Activated B cell treated with CpG ODN at 0.5 μM for 24 hours (primary cell): ENCODE results near the gene DBI. TPM values are rescaled to one million over a fixed set of nuclear protein-coding genes. Genes with fewer than 3 reads are reported as not detected.
A peak's percentile ranks its signal among the peaks of the same experiment; 100 is the strongest.

Experiments
- ATAC-seq: fragments of 200-7000 bp; cut with Tn5 transposase; one replicate; pipeline ENCODE4 v1.10.0; 2021; ENCODE audit warnings: low read depth, mild to moderate bottlenecking, moderate library complexity
- CTCF ChIA-PET: fragments of 350-600 bp; sonication (Branson Sonifier 250); formaldehyde crosslinking; loops from one replicate; lab custom pipeline; 2021; ENCODE audit warnings: antibody characterized with exemption; lab: Charles Lee
- POLR2A ChIA-PET: fragments of 350-600 bp; sonication (Branson Sonifier 250); formaldehyde crosslinking; loops from one replicate; lab custom pipeline; 2021; ENCODE audit warnings: antibody characterized with exemption; lab: Charles Lee
- DNase-seq: peaks from one replicate; pipeline ENCODE4 v3.0.0; 2022
- H3K27ac Mint-ChIP-seq: one replicate; pipeline ENCODE4 v1.8.0; 2020; ENCODE audit warnings: mixed read lengths
- H3K27me3 Mint-ChIP-seq: one replicate; pipeline ENCODE4 v1.8.0; 2021; ENCODE audit warnings: mixed read lengths
- H3K36me3 Mint-ChIP-seq: one replicate; pipeline ENCODE4 v1.8.0; 2021; ENCODE audit warnings: low read depth, mixed read lengths
- H3K4me1 Mint-ChIP-seq: one replicate; pipeline ENCODE4 v1.8.0; 2021; ENCODE audit warnings: mixed read lengths
- H3K4me3 Mint-ChIP-seq: one replicate; pipeline ENCODE4 v1.8.0; 2020; ENCODE audit warnings: mild to moderate bottlenecking, mixed read lengths
- H3K9me3 Mint-ChIP-seq: one replicate; pipeline ENCODE4 v1.8.0; 2020; ENCODE audit warnings: mixed read lengths
- intact Hi-C: fragments of 100-400 bp; cut with micrococcal nuclease; formaldehyde crosslinking; loops from one replicate; pipeline ENCODE4 v1.15.1; 2024
- total RNA-seq: library from RNA; stranded (reverse); gene quantifications from 2 replicates; pipeline ENCODE4 v1.2.3, GENCODE V29; 2022
- TF ChIP-seq, protein P1 (sequence below): fragments of 200-600 bp; IDR thresholded peaks from one replicate; pipeline ENCODE4 v1.8.0; 2022; ENCODE audit warnings: antibody characterized with exemption, mild to moderate bottlenecking

The DBI gene
- total RNA-seq, 1 donor from 2014 or later: 112 TPM

DNA sequence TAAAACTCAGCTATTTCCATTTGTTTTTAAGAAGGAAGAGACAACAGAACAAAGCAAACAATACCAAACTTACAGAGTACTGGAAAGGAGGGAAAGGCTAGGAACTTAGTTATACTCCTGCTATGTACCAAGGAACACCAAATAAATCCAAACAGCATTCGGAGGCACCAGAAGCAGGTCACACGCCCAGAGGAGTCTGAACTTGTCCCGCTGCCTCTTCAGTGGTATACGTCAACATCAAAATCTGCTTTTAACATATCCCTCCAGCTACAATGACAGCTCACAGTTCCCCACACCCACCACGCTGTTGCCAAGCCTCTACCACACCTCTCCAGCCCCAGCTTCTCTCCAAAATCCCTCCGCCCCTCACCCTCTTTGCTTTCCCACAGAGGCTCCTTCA, 17.5 kb upstream of the DBI start:
- CTCF ChIA-PET: interaction anchor here (1.3 kb wide), 1 partner anchor 9 kb away, joined by 3 read pairs; no protein-coding TSS in a partner anchor

DNA sequence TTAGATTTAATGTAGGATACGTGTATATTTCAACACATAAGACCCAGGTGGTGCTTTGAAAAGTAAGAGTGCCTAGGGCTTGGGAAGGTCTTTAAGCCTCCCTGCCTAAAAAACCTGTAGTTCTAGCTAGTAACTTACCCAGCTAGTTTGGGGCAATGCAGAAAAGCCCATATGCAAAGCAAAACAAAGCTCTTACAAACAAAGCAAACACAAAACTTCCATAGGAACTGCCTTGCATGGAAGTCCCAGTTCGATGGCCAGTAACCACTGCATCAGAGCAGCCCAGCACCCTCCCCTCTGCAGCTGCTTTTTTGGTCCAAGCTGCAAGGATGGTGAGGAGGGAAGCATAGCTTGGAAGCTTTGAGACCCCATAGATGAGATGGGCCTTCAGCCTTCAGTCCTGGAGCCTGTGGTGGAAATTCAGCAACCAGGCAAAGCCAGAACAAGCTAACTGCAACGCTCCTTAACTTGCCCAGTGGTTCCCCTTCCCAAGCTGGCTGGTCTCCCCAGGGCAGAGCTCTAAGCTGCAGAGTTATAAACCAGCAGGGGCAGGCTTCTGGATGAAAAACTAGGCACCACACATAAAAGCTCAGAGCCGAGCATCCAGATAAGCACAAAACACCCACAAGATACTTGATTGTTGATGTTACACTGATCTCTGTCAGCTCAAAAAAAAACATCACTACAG, 16.3 kb upstream of the DBI start:
- Mint-ChIP-seq H3K27me3 (no peaks in the 10 kb centered on the region), H3K27ac (no peak overlapping the region), H3K4me3 (no peak overlapping the region), H3K9me3 (peaks cover 6% of the 10 kb centered on the region), H3K4me1 (peaks cover 32% of the 10 kb centered on the region), H3K36me3 (no peaks in the 10 kb centered on the region)
- TF ChIP-seq, protein P1, sequence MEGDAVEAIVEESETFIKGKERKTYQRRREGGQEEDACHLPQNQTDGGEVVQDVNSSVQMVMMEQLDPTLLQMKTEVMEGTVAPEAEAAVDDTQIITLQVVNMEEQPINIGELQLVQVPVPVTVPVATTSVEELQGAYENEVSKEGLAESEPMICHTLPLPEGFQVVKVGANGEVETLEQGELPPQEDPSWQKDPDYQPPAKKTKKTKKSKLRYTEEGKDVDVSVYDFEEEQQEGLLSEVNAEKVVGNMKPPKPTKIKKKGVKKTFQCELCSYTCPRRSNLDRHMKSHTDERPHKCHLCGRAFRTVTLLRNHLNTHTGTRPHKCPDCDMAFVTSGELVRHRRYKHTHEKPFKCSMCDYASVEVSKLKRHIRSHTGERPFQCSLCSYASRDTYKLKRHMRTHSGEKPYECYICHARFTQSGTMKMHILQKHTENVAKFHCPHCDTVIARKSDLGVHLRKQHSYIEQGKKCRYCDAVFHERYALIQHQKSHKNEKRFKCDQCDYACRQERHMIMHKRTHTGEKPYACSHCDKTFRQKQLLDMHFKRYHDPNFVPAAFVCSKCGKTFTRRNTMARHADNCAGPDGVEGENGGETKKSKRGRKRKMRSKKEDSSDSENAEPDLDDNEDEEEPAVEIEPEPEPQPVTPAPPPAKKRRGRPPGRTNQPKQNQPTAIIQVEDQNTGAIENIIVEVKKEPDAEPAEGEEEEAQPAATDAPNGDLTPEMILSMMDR: no peak
- intact Hi-C loops: no loop called here
- ChIA-PET POLR2A (interaction anchor here (1.1 kb wide), 1 partner anchor 16 kb away, joined by 4 read pairs; the partner anchor contains the start of genes C2orf76 and DBI), CTCF (interaction anchor here (1.3 kb wide), 1 partner anchor 11 kb away, joined by 3 read pairs; no protein-coding TSS in a partner anchor)
- DNase-seq (no peak), ATAC-seq (no peak)

More for the DNA sequence above, 17.5 kb upstream of the DBI start:
- H3K27me3 Mint-ChIP-seq: no peaks in the 10 kb centered on the region
- no peak overlapping the region for H3K27ac Mint-ChIP-seq
- TF ChIP-seq, protein P1: no peak
- intact Hi-C loops: no loop called here
- no peak overlapping the region for H3K4me3 Mint-ChIP-seq
- ATAC-seq (no peak), DNase-seq (no peak)
- peaks cover 3% of the 10 kb centered on the region for H3K9me3 Mint-ChIP-seq
- H3K4me1 Mint-ChIP-seq: peaks cover 24% of the 10 kb centered on the region
- H3K36me3 Mint-ChIP-seq: no peaks in the 10 kb centered on the region
- POLR2A ChIA-PET: interaction anchor here (0.5 to 1.1 kb wide), 2 partner anchors 9 to 17 kb away, joined by 4 to 5 read pairs; partner anchors contain the start of genes C2orf76 and DBI

DNA sequence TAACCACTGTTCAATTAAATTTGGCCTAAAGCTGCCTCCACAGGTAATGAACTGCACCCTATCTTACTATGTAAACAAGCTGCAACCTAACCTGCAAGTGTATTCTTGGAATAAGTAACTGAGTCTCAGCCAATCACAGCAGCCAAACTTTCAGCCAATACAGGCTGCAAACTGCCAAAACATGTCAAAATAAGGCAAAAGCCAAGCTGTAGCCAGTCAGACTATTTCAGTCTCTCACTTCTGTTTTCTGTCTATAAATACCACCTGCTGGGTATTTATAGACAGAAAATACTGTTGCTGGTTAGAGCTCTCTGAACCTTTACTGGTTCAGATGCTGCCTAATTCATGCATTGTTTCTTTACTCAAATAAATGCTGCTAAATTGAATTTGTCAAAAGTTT, 14.4 kb upstream of the DBI start:
- DNase-seq: no peak
- peaks cover 45% of the 10 kb centered on the region for H3K4me1 Mint-ChIP-seq
- ChIA-PET CTCF (interaction anchor here (1.4 kb wide), 1 partner anchor 10 kb away, joined by 3 read pairs; no protein-coding TSS in a partner anchor), POLR2A (interaction anchor here (1.5 to 1.9 kb wide), 2 partner anchors 13 to 15 kb away, joined by 5 to 14 read pairs; partner anchors contain the start of genes C2orf76 and DBI)
- H3K9me3 Mint-ChIP-seq: peaks cover 6% of the 10 kb centered on the region
- peak; percentile 61 for ATAC-seq
- H3K4me3 Mint-ChIP-seq: no peak overlapping the region
- H3K27me3 Mint-ChIP-seq: no peaks in the 10 kb centered on the region
- no peaks in the 10 kb centered on the region for H3K36me3 Mint-ChIP-seq
- no peak overlapping the region for H3K27ac Mint-ChIP-seq
- TF ChIP-seq, protein P1: no peak
- intact Hi-C loops: loop anchor here (1.0 kb wide), 1 partner anchor 14 kb away; the partner anchor contains the start of genes C2orf76 and DBI

DNA sequence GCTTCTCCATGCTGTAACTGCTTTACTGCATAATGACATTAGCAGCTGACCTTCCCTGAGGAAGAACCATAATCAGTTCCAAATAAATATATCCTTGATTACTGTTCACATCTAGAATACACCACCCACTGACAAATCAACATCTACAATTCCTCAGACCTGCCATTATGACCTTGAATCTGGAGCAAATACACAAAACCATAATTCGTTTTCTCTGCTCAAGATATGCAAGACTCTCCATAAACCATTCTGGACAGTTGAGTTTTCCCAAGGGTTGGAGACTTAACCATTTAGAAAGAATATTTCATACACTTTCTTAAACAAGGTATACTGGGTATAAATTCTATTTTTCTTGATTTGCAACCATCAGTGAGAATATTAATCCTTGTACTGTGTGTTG, 11.9 kb upstream of the DBI start:
- ChIA-PET CTCF (no interaction called here), POLR2A (interaction anchor here (1.7 kb wide), 1 partner anchor 12 kb away, joined by 9 read pairs; the partner anchor contains the start of genes C2orf76 and DBI)
- Mint-ChIP-seq H3K27me3 (no peaks in the 10 kb centered on the region), H3K27ac (no peak overlapping the region), H3K9me3 (peaks cover 6% of the 10 kb centered on the region), H3K36me3 (no peaks in the 10 kb centered on the region), H3K4me3 (no peak overlapping the region), H3K4me1 (peaks cover 45% of the 10 kb centered on the region)
- TF ChIP-seq, protein P1: no peak
- DNase-seq (no peak), ATAC-seq (no peak)
- intact Hi-C loops: no loop called here

DNA sequence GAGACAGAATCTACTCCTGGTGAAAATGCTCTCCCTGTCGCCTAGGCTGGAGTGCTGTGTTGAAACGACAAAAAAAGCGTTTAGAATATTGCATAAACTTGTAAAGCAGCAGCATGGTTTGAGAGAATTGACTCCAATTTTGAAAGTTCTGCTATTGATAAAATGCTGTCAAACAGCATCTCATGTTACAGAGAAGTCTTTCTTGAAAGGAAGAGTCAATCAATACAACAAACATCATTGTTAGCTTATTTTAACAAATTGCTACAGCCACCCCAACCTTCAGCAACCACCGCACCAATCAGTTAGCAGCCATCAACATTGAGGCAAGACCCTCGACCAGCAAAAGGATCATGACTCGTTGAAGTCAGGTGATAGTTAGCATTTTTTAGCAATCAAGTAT, 7.0 kb upstream of the DBI start:
- intact Hi-C loops: loop anchor here (10.0 kb wide), 3 partner anchors 865 to 1045 kb away; partner anchors contain the start of genes INHBB and TMEM185B
- peaks cover under 1% of the 10 kb centered on the region for H3K9me3 Mint-ChIP-seq

More for the DNA sequence above, 7.0 kb upstream of the DBI start:
- Mint-ChIP-seq H3K27ac (no peak overlapping the region), H3K36me3 (no peaks in the 10 kb centered on the region), H3K4me1 (peaks cover 40% of the 10 kb centered on the region), H3K4me3 (no peak overlapping the region), H3K27me3 (no peaks in the 10 kb centered on the region)
- DNase-seq: no peak
- ChIA-PET CTCF (no interaction called here), POLR2A (no interaction called here)
- no peak for ATAC-seq
- TF ChIP-seq, protein P1: no peak
